ENCODE data around the gene SLC44A2. TPM values are rescaled to one million over a fixed set of nuclear protein-coding genes. Genes with fewer than 3 reads are reported as not detected.

SLC44A2 gene
- total and polyA plus RNA-seq, 2 of the 8 experiments (the other 6 are each of a cell fraction or from before 2014, with no cell fraction given), result 105 to 120 TPM

GRCh38 chr19:10600149-10600548 is 25.2 kb upstream of the SLC44A2 start (continued):
- TF ChIP-seq CHD7 (IDR thresholded peaks at IDR 0.05; ENCODE audit: insufficient replicate concordance, low read length) (no peak), SIRT6 (IDR thresholded peaks at IDR 0.05; ENCODE audit: low read length) (no peak), KDM1A (IDR thresholded peaks at IDR 0.05; ENCODE audit: borderline replicate concordance, low read length) (no peak), SAP30 (IDR thresholded peaks at IDR 0.05; ENCODE audit: insufficient read depth, insufficient replicate concordance, low read length) (no peak), SIN3A (conservative IDR thresholded peaks at IDR 0.05 in 1 of 2, IDR thresholded peaks at IDR 0.05 in 1 of 2; ENCODE audit: low read depth in 1 of 2, low read length in 2 of 2) (no peak), MAX (IDR thresholded peaks at IDR 0.05) (no peak), SUZ12 (IDR thresholded peaks at IDR 0.05; ENCODE audit: low read length) (no peak), NRF1 (IDR thresholded peaks at IDR 0.05; ENCODE audit: low read depth, low read length) (no peak), POLR2A (IDR thresholded peaks at IDR 0.05; ENCODE audit: control extremely low read depth in 1 of 2, low read depth in 2 of 2, low read length in 2 of 2) (no peak), EP300 (IDR thresholded peaks at IDR 0.05; ENCODE audit: borderline replicate concordance in 1 of 2, low read depth in 2 of 2, low read length in 2 of 2) (no peak), CBX5 (IDR thresholded peaks at IDR 0.05; ENCODE audit: low read depth, low read length) (no peak), CREB1 (IDR thresholded peaks at IDR 0.05) (no peak)

All from H1 (cell line).